ENCODE measurements around the gene ADGRB3.

ADGRB3 gene

DNA sequence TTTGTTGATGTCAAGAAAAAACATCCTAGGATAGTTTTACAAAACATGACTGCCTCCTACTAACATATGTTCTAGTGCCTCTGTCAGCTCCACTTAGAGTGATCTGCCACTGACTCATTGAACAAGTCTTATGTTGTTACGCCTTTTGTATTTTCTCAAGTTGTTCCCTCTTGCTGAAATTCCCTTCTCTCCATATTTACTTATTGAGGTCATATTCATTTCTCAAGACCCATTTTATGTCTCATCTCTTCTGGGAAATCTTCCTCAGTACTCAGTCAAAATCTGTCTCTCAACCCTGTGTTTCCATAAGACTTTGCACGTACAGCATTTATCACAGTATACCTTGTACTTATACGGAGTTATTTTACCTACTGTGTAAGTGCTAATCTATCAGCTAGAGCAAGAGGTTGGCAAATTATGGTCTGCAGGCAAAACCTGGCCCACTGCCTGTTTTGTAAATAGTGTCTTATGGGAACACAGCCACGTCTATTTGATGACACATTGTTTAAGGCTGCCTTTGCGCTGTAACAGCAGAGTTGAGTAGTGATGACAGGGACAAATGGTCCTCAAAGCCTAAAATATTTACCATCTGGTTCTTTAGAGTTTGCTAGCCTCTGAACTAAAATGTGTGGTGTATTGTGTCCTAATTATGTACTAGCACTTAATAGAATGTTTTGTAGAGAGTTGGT lies 83.4 kb downstream of the ADGRB3 start:
- no peak overlapping the region for H3K4me3 ChIP-seq (replicated peaks in 1 of 2; ENCODE audit: low read depth in 2 of 2, low read length in 2 of 2)
- DNase-seq (ENCODE audit: low read depth in 2 of 2): peak; percentile 73 to 96
- TF ChIP-seq CTCF (IDR thresholded peaks at IDR 0.05; ENCODE audit: low read depth, low read length): no peak

DNA sequence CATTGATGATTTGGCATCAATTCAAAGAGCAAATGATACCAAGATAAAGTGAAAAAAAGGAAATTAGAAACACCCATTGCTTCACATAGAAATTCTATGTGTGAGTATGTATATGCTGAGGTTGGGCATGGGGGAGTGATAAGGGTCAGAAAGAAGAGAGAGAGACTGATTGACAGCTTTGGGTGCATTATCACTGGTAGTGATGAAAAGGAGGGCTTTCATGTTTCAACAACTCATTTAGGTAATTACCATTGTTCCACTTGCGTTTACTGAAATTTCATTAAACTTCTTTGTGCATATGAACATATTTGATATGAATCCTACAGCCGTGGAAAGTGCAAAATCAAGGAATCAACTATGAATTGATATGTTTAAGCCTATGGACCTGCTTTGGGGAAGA lies 84.7 kb downstream of the ADGRB3 start:
- H3K4me3 ChIP-seq (replicated peaks in 1 of 2; ENCODE audit: low read depth in 2 of 2, low read length in 2 of 2): no peak overlapping the region
- no peak for DNase-seq (ENCODE audit: low read depth in 2 of 2)
- TF ChIP-seq CTCF (IDR thresholded peaks at IDR 0.05; ENCODE audit: low read depth, low read length): no peak

DNA sequence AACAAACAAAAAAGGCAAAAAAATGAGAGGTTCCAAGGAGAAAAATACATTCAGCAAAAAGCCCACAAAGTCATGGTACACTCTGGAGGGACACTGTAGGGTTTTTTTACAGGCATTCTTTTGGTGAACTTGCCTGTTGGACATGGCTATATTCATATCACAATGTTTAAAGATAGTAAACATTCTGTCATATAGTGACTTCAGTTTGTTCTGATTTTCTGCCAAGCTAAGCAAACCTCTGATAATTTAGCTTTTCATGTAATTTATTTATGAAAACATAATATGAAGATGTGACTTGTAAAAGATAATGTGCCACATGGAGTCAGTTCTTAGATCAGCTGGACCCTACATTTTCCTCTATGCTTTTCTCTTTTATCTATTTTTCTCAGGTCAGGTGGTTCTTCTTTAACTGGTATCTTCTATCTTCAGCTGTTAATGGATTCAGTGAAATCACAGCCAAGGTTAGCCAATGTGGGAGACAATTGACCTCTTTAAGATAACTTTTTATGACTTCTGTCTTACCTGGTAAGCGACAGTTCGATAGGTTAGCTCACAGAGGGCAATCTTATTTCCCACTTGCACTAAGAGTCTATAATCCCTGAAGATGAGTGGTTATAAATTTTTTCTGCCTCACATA lies 87.9 kb downstream of the ADGRB3 start:
- no peak for TF ChIP-seq CTCF (IDR thresholded peaks at IDR 0.05; ENCODE audit: low read depth, low read length)
- no peak overlapping the region for H3K4me3 ChIP-seq (replicated peaks in 1 of 2; ENCODE audit: low read depth in 2 of 2, low read length in 2 of 2)
- no peak for DNase-seq (ENCODE audit: low read depth in 2 of 2)

GRCh38 chr6:68724060-68724459 lies 89.0 kb downstream of the ADGRB3 start:
- H3K4me3 ChIP-seq (replicated peaks in 1 of 2; ENCODE audit: low read depth in 2 of 2, low read length in 2 of 2): no peak overlapping the region
- TF ChIP-seq CTCF (IDR thresholded peaks at IDR 0.05; ENCODE audit: low read depth, low read length): no peak
- DNase-seq (ENCODE audit: low read depth in 2 of 2): peak in 1 of 2 donors; percentile 18

DNA sequence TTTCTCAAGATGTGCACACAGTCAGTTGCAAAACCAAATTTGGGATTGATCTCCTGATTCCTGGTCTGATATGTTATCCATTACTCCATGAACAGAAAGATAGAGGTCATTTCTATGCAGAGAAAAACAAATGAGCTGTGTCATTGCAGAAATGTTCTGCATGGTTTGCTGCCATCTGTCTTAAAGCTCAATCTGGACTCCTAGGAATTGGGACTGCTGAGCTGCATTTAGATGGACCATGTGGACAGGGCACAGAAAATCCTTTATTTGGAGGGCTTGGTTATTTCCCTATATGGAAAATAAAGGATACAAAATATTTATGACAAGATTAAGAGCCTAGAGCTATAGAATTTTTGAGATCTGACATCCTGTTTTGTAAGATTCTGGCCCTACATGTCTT lies 91.3 kb downstream of the ADGRB3 start:
- no peak overlapping the region for H3K4me3 ChIP-seq (replicated peaks in 1 of 2; ENCODE audit: low read depth in 2 of 2, low read length in 2 of 2)
- DNase-seq (ENCODE audit: low read depth in 2 of 2): no peak
- no peak for TF ChIP-seq CTCF (IDR thresholded peaks at IDR 0.05; ENCODE audit: low read depth, low read length)

- no peak for DNase-seq (ENCODE audit: low read depth in 2 of 2)
- no peak overlapping the region for H3K4me3 ChIP-seq (replicated peaks in 1 of 2; ENCODE audit: low read depth in 2 of 2, low read length in 2 of 2)
- no peak for TF ChIP-seq CTCF (IDR thresholded peaks at IDR 0.05; ENCODE audit: low read depth, low read length)
Observed at GRCh38 chr6:68726992-68727391, 91.9 kb downstream of the ADGRB3 start.
